HG03571 (cell line): ENCODE data around the gene ZMPSTE24.

Experiments used
- ATAC-seq: cut with Tn5 transposase; IDR thresholded peaks from one replicate; pipeline ENCODE4 v1.9.1; 2021; ENCODE audit not compliant: unreplicated experiment

ZMPSTE24 gene

GRCh38 chr1:40303051-40303771, 45.2 kb downstream of the ZMPSTE24 start:
- ATAC-seq = no peak

- no peak for ATAC-seq
Observed at GRCh38 chr1:40303790-40304189, 45.8 kb downstream of the ZMPSTE24 start.

GRCh38 chr1:40305451-40305850, 47.4 kb downstream of the ZMPSTE24 start:
- no peak for ATAC-seq

- no peak for ATAC-seq
Observed at GRCh38 chr1:40305871-40306270, 47.8 kb downstream of the ZMPSTE24 start.

- ATAC-seq = no peak
Observed at GRCh38 chr1:40306296-40306695, 48.3 kb downstream of the ZMPSTE24 start.

- no peak for ATAC-seq
Observed at GRCh38 chr1:40307186-40307585, 49.1 kb downstream of the ZMPSTE24 start.

GRCh38 chr1:40308036-40308727, 50.1 kb downstream of the ZMPSTE24 start:
- no peak for ATAC-seq

GRCh38 chr1:40309374-40310128, 51.5 kb downstream of the ZMPSTE24 start:
- no peak for ATAC-seq

- no peak for ATAC-seq
Observed at GRCh38 chr1:40310129-40310461, 52.1 kb downstream of the ZMPSTE24 start.

GRCh38 chr1:40310983-40311642, 53.1 kb downstream of the ZMPSTE24 start:
- ATAC-seq = no peak

- ATAC-seq = no peak
Observed at GRCh38 chr1:40311692-40312091, 53.7 kb downstream of the ZMPSTE24 start.

- ATAC-seq = peak; percentile 48
Observed at GRCh38 chr1:40312238-40313205, 54.5 kb downstream of the ZMPSTE24 start.

GRCh38 chr1:40313329-40313957, 55.4 kb downstream of the ZMPSTE24 start:
- ATAC-seq = no peak

- no peak for ATAC-seq
Observed at GRCh38 chr1:40313958-40314720, 56.1 kb downstream of the ZMPSTE24 start.

GRCh38 chr1:40314721-40315238, 56.7 kb downstream of the ZMPSTE24 start:
- no peak for ATAC-seq

- ATAC-seq = no peak
Observed at GRCh38 chr1:40315239-40315794, 57.3 kb downstream of the ZMPSTE24 start.

GRCh38 chr1:40315795-40316594, 58.0 kb downstream of the ZMPSTE24 start:
- no peak for ATAC-seq
